ENCODE data around the gene KCNMA1. TPM values are rescaled to one million over a fixed set of nuclear protein-coding genes. Genes with fewer than 3 reads are reported as not detected.
"Not testable (repeated sequence)": the region's sequence is repeated elsewhere in the genome, so short reads cannot be mapped to it uniquely, and the experiment has no call there.

KCNMA1 gene
- polyA plus RNA-seq, 1 donor, result 15.2 TPM

DNA sequence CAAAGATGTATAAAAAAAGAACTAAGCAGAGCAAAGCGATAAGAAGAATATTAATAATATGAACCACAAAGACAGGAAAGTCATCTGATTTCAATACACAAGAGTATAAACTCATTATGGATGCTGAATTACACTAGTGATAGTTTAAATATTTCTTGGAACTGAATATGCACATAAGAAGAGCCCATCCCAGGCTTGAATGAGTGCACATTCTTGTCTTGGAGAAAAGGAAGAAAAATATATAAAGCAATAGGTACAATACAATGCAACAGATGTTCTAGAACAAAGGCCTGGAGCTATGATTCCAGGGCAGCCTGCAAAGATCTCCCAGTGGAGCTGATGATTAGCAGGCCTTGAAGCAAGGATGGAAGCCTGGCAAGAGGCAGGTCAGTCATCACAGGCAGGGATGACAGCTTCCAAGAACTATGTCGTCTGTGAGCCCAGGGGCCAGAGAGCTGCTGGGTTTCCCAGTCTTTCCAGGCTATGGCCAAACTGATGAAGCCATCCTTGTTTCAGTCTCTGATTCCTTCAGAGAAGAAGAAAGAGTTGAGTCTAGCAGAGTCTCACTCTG is 277.6 kb downstream of the KCNMA1 start:
- DNase-seq, result no peak

GRCh38 chr10:77359287-77359691 is 278.3 kb downstream of the KCNMA1 start:
- DNase-seq, result no peak

- no peak for DNase-seq
These were observed 279.0 kb downstream of the KCNMA1 start for GRCh38 chr10:77358656-77359055.

DNA sequence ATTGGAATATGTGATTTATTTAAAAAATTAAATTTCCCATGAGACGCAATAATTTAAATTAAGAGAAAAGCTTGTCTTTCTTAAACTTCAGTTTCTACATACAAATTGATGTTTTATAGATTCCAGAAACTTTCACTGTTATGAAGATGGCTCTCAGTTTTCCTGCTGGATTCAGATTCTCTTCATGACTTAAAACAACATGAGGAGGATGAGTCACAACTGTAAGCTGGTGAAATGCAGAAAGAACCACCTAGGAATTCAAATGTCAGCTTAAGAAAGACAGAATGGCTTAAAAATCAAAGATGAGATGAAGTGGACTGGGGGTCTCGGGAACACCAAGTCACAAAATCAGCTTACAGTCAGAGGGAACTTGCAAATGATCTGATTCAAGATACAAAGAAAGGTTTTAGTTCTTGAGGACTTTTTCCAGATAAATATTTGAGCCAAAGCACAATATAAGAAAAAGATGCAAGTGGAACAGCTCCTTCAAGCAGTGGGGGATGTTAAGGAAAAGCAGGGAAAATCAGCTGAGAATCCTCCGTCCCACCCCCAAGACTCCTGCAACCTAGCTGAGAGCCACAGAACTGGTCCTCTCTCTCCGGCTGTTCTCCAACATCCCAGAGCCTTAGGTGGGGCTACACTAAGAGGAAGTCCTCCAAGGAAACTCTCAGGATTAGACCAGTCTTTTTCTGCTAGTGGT is 279.8 kb downstream of the KCNMA1 start:
- DNase-seq, result no peak

DNA sequence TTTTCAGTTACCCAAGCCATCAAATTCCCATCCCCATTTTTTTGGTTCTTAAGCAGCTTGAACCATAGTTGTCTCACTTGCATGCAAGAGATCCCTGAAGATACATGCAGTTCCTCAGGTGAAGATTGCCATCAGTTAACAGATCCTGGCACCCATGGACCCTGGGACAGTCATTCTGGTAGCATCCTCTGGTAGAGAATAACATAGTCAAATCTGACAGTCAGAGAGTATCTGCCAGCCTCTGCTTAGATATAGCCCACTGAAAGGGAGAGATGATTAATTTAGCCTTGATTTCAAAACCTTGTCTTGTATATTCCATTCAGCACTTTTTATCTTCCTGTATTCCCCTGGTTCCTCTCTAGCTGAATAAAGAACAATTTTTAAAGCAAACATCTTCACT is 280.4 kb downstream of the KCNMA1 start:
- no peak for DNase-seq

GRCh38 chr10:77355844-77356243 is 281.8 kb downstream of the KCNMA1 start:
- no peak for DNase-seq

DNA sequence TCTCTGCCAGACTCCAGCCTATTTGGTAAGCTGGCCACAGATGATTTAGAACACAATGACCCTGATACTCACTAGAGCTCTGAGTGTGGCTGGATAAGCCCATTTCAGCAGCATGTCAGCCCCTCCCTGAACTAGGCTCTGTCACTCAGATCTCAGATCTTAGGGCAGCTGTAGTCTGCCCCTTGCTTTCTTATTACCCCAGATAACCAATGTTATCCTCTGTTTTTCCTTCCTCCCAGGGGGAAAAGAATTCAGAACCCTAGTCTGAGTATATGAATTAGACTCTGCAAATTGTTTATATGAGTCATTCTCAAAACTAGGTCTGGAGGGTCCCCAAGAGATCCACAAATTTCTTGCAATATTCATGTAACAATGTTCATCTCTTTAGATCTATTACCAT is 286.2 kb downstream of the KCNMA1 start:
- no peak for DNase-seq

DNA sequence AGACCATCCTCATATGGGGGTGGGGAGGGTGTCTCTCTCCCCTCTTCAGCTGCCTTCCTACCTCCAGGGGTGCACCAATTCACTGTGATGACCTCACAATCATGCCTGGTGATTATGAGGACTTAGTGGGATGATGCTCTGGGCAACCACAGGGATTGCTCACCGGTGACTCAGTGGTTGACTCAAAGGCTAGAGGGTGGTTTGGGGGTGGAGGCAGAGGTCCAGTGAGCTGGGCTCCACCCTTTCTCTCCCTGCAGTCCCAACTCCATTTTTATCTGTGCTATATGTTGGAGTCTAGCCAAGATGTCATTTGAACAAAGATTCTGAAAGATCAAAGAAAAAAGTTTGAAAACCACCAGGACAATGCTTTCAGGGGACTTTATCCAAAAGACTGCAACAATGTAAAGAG is 286.9 kb downstream of the KCNMA1 start:
- DNase-seq, result no peak

- no peak for DNase-seq
These were observed 287.5 kb downstream of the KCNMA1 start for GRCh38 chr10:77350134-77350533.

GRCh38 chr10:77349226-77349625 is 288.4 kb downstream of the KCNMA1 start:
- DNase-seq, result no peak

DNA sequence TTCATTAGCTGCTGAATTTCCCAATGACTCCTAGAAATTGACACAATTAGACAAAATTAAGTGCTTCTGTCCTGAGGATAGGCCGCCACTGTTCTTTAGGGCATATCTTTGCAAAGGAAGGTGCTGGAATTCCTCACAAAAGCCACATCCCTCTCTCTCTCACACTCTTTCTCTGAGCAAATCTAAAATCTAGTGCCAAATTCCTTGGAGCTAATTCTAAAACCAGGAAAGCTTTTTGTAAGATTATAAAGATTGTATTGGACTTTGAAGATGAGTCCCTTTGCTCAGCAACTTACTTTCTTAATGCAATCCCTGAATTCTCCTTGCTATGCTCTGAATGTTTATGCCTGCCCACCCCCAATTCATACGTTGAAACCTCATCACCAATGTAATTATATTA is 288.9 kb downstream of the KCNMA1 start:
- no peak for DNase-seq

DNA sequence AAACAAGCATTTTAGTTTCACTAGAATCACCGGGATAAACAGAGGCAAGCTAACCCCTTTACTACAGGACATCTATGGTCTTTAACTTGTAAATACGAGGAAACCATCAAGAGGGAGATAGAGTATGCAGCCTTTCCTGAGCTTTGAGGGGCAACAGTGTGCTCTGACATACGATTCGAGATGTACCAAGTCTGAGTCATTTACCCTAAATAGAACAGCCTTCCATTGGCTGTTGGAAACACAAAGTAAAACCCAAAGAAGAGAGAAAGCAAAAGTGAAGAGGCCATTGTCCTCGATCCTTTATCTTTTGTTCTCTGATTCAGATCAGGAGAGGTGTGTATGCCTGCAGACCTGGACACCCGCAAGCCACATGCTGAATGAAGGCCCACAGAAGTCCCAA is 289.5 kb downstream of the KCNMA1 start:
- DNase-seq, result no peak

DNA sequence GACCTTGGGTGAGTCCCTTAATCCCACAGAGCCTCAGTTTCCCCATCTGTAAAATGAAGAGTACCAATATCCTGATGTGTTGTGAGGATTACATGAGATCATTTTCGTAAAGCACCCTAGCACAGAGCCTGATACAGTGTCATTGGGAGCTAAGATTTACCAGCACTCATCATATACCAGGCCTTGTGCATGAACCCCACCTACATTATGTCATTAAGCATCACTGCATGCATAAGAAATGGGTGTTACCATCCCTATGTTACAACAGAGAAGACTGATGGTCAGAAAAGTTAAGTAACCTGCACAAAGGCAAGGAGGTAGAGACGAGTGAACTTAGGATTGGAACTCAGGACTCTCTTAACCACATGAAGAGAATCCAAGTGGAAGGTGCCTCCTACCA is 290.6 kb downstream of the KCNMA1 start:
- DNase-seq, result no peak

GRCh38 chr10:77341055-77341454 is 296.6 kb downstream of the KCNMA1 start:
- DNase-seq, result no peak

DNA sequence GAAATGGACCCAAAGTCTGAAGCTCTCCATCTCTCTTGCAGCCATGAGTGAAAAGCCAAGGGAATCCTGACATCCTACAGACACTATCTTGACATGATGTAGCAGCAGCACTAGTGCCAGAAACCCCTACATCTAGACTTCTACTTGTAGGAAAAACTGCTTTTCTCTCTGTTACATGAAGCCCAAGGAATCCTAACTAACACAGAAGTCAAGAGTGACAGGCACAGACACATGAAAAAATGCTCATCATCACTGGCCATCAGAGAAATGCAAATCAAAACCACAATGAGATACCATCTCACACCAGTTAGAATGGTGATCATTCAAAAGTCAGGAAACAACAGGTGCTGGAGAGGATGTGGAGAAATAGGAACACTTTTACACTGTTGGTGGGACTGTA is 297.7 kb downstream of the KCNMA1 start:
- DNase-seq, result not testable (repeated sequence)

DNA sequence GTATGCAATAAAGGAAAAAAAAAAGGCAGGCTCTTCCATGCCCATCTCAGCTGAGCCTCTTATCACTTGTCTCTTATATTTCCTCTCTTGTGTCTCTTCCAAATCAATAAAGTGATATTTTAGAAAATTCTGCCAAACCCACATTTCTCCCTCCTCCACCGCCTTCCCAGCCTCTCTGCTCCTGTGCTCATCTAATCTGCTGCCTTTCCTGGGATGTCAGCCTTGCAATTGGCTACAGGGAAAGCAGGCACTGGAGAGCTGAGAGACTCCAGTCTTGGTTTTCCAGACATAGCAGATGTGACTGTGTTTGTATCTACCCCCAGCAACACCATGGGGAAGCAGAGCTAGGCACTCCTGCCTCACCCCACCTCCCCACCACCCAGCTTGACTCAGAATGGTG is 298.4 kb downstream of the KCNMA1 start:
- DNase-seq, result no peak

DNA sequence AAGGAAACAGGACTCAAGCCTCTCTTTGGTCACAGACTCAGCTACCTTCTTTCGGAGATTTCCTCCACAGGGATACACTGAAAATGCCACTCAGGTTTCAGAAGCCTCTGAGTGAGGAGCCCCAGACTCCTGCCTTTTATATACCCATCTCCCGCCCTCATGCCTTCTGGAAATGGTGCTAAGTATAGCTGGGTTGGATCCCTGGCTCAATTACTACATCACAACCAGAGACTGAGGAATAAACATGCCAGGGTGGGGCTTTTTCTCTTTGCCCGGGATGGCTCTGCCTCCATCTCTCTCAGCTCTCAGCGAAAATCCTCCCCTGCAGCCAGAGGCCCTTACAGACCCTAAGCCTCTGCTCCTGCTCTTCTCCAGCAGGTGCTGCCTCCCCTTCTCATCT is 299.5 kb downstream of the KCNMA1 start:
- DNase-seq, result no peak

GRCh38 chr10:77334501-77334900 is 303.1 kb downstream of the KCNMA1 start:
- DNase-seq, result no peak

DNA sequence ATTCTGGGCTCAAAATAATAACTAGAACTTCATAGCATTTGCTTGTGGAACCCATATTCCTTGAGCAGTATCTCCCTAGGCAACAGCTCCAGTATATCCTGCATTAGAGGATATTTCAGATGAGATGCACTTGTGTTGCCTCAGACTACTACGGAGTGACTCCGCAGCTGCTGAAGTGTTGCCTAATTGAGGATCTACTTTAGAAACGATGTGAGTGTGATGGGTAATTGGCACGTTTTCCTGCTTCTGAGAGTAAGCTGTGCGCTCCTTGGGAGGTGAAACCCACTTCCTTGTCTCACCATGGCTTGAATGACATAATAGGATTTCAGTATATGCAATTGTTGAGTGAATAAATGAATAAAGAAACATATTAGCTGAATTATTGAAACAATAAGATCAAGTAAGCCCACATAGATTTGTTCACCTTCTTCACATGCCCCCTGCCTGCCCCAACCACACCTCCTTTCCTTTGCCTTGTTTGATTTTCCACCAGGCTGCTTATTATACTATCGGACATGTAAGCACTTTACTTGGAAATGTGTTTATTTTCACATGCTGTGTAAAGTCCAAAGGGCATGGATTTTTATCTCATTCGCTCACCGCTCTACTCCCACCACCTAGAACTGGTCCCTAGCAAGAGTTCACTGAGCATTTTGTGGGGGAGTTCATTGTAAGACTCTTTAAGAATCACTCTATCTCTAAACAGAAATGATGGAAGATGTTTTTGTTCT is 303.8 kb downstream of the KCNMA1 start:
- DNase-seq, result no peak

DNA sequence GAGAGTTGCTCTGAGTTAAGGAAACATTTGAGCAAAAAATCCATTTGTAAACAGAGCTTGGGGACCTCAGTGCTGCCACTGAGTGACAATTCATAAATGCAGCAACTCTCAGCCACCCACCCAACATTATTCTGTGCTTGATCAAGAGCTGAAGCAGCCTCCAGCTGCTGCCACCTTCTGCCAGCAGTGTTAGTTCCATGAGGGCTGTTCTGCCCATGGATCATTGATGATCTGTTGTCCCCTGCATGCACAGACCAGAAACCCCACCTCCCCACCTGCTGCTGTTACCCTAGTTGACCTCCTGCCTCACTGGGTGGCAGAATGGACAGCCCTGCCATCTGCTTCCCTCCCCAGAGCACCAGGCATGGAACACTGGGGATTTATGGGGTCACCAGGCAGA is 305.4 kb downstream of the KCNMA1 start:
- DNase-seq, result no peak

DNA sequence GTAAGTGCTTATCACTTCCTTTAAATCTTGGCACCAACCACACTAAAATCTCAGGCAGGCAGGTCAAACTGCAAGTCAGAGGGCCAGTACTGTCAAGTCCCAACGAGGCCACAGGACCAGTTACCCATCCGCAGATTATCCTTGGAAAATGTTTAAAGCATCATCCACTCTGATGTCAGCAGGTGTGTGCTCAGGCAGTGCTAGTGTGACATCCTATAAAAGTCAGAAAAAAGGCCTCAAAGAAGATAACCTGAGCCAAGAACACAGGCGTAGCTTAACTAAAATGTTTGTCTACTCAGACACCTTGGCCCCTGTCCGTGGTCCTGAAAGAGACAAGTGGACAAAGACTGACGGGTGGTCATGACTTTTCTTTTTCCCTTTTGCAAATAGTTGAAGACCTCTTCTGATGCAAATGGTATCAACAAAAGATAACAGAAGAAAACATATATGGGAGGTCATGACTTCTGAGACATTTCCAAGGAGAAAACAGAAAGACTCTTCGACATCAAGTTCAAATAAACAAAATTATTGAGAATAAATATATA is 309.3 kb downstream of the KCNMA1 start:
- peak; percentile 43 for DNase-seq

DNA sequence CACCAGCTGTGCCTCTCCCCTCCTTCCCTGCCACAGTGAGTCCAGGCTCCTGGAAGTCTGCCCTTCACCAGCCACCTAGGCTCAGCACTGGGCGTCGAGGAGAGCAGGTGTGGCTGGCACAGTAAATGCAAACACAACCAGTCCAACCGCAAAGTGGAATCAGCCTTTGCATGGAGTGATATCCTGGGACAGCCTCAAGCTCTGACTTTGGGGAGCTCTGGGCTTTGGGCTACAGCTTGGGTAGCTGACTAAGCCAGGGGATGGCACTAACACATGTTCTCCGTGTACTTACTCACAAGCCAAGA is 312.4 kb downstream of the KCNMA1 start:
- no peak for DNase-seq

DNA sequence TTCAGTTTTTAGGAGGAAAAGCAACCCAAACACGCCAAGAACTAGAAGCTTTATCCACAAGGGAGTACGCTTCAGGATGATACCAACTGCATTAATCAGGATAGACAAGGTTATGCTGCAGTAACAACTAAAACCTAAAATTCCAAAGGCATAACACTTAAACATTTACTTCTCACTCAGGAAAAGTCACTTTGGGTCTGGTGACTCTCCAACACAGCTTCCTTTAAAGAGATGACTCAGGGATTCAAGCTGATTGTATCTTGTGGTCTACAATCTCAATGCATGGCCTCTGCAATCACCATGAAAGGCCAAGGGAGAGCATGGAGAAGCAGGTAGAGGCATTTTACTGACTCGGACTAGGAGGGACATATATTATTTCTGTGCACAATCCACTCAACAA is 315.8 kb downstream of the KCNMA1 start:
- no peak for DNase-seq

DNA sequence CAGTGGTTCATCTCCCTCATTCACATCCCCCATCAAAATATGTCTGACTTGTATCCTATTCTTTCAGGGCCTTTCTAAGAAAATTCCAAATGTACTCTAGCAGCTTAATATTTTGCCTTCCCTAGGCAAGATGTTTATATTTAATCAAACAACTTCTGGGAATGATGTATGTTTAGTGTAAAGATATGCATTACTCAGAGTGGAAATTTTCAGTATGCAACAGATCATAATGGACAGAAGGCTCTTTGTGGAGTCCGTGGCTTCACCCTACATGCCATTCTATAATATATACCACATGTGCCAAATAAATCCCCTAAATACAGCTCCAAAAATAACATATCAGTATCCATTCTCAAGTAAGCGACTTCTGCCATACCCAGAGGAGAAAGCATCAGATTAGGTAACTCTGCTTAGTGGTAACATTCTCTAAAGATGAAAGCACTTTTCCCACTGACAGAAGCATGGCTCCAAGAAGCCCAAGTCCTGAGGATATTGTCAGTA is 316.6 kb downstream of the KCNMA1 start:
- no peak for DNase-seq

Measured in hindlimb muscle (tissue), 1 donor.